Colonic mucosa (tissue), 4 donors: Measurements from ENCODE around the gene SAFB. TPM values are rescaled to one million over a fixed set of nuclear protein-coding genes. Genes with fewer than 3 reads are reported as not detected.

Experiments
- DNase-seq: peaks from one replicate; pipeline ENCODE4 v3.0.0-alpha.2; 2020
- H3K27ac ChIP-seq: fragments of 200-600 bp; one replicate; pipeline ENCODE4 v1.8.0; 2021
- H3K27me3 ChIP-seq: fragments of 200-600 bp; one replicate; pipeline ENCODE4 v1.8.0; 2021
- H3K36me3 ChIP-seq: fragments of 200-600 bp; one replicate; pipeline ENCODE4 v1.8.0; 2021
- H3K4me1 ChIP-seq: fragments of 200-600 bp; one replicate; pipeline ENCODE4 v1.8.0; 2021; ENCODE audit warnings: mild to moderate bottlenecking
- H3K4me3 ChIP-seq: fragments of 200-600 bp; one replicate; pipeline ENCODE4 v1.8.0; 2021
- H3K9ac ChIP-seq, 2 donors: one replicate each; pipeline ENCODE4 v1.7.0; 2013; ENCODE audit warnings: control low read depth in 2 of 2, low read depth in 2 of 2, low read length in 2 of 2
- H3K9me3 ChIP-seq: fragments of 200-600 bp; one replicate; pipeline ENCODE4 v1.8.0; 2021
- intact Hi-C: fragments of 100-400 bp; cut with DNase I; formaldehyde crosslinking; loops from one replicate; pipeline ENCODE4 v1.14.1; 2022
- total RNA-seq, 2 donors: library from RNA; stranded (reverse); fragmentation: NEBNext Ultra II Directional in 1 of 2; extraction: Animal tissue kit (Norgen Biotek cat#: 25700) in 1 of 2; gene quantifications; one replicate each; pipeline ENCODE4 v1.2.1, GENCODE V29; 2021
- TF ChIP-seq, protein P1 (sequence below): fragments of 200-600 bp; IDR thresholded peaks from one replicate; pipeline ENCODE4 v1.8.0; 2022; ENCODE audit warnings: antibody characterized with exemption, mild to moderate bottlenecking
- donor health status: healthy.
- donor health status: DM: no; HTN: no; CAD: no.
- donor health status: DM: no; HTN: no; CAD: no.

Gene SAFB
- total RNA-seq, 2 donors from 2014 or later, result 56.1 to 120 TPM

DNA sequence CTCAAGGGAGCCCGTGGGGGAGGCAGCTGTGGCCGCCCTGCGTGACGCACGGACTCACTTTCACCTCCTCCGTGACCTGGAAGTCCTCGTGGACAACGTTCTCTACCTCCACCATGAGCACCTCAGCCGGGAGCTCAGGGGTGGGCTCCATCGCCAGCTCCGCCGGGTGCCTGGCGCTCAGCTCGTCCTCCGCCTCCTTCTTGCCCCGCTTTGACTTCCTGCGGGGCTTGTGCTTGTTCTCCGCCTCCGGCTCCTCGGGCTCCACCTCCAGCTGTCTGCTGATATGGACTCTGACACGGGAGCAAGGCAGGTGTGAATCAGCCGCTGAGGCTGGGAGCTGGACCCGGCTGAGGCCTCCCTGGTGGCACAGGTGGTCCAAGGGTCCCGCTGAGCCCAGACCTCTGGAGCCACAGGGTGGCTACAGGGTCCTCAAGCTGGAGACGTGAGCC lies 88.9 kb downstream of the SAFB start:
- Histone ChIP-seq H3K36me3 (peaks cover 3% of the 10 kb centered on the region), H3K4me1 (no peaks in the 10 kb centered on the region), H3K9me3 (no peaks in the 10 kb centered on the region), H3K27ac (no peak overlapping the region), H3K27me3 (no peaks in the 10 kb centered on the region), H3K9ac (no peak overlapping the region), H3K4me3 (no peak overlapping the region)
- DNase-seq, result no peak
- TF ChIP-seq, protein P1, sequence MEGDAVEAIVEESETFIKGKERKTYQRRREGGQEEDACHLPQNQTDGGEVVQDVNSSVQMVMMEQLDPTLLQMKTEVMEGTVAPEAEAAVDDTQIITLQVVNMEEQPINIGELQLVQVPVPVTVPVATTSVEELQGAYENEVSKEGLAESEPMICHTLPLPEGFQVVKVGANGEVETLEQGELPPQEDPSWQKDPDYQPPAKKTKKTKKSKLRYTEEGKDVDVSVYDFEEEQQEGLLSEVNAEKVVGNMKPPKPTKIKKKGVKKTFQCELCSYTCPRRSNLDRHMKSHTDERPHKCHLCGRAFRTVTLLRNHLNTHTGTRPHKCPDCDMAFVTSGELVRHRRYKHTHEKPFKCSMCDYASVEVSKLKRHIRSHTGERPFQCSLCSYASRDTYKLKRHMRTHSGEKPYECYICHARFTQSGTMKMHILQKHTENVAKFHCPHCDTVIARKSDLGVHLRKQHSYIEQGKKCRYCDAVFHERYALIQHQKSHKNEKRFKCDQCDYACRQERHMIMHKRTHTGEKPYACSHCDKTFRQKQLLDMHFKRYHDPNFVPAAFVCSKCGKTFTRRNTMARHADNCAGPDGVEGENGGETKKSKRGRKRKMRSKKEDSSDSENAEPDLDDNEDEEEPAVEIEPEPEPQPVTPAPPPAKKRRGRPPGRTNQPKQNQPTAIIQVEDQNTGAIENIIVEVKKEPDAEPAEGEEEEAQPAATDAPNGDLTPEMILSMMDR, result no peak
- intact Hi-C loops, result no loop called here

DNA sequence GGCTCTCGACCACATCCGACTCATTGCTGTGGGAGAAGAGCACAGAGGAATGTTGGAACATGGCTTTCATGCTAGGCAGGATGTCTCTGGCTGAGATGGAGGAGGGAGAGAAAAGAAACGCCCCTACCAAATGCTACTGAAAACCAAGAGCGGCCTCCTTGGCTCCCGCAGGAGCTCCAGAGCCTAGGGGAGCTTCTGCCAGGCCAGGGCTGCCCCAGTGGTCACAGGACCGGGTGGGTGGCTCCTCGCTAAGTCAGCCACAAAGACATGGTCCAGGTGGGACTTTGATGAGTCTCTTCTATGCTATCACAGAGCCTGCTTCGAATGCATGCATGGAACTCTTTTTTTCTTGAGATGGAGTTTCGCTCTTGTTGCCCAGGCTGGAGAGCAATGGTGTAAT lies 90.3 kb downstream of the SAFB start:
- intact Hi-C loops, result no loop called here
- TF ChIP-seq, protein P1, result no peak
- Histone ChIP-seq H3K4me1 (peaks cover 4% of the 10 kb centered on the region), H3K9ac (no peak overlapping the region), H3K27ac (no peak overlapping the region), H3K36me3 (peaks cover 3% of the 10 kb centered on the region), H3K4me3 (no peak overlapping the region), H3K27me3 (no peaks in the 10 kb centered on the region), H3K9me3 (no peaks in the 10 kb centered on the region)
- DNase-seq, result no peak

DNA sequence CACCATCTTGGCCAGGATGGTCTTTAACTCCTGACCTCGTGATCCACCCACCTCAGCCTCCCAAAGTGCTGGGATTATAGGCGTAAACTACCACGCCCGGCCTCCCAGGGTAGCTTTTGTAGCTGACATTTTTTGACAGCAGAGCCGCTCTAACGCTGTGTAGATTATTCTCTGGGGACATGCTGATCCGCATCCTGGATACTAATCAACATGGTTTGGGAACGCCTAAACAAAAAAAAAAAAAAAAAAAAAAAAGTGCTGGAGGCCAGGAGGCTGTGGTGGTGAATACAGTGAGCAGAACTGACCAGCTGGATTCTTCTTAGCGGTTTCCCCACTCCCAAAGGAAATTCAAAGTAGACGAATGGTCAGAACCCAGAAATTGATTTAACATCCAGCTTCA lies 91.9 kb downstream of the SAFB start:
- H3K4me3 ChIP-seq, result no peak overlapping the region
- no peak overlapping the region for H3K9ac ChIP-seq
- H3K36me3 ChIP-seq, result peaks cover 3% of the 10 kb centered on the region
- intact Hi-C loops, result no loop called here
- no peaks in the 10 kb centered on the region for H3K27me3 ChIP-seq
- no peaks in the 10 kb centered on the region for H3K9me3 ChIP-seq
- no peak overlapping the region for H3K27ac ChIP-seq
- H3K4me1 ChIP-seq, result peaks cover 12% of the 10 kb centered on the region
- TF ChIP-seq, protein P1, result no peak
- no peak for DNase-seq

GRCh38 chr19:5717215-5717935 lies 94.5 kb downstream of the SAFB start:
- H3K27me3 ChIP-seq, result no peaks in the 10 kb centered on the region
- peaks cover 3% of the 10 kb centered on the region for H3K36me3 ChIP-seq
- TF ChIP-seq, protein P1, result no peak
- no peak overlapping the region for H3K4me3 ChIP-seq
- no peak overlapping the region for H3K9ac ChIP-seq
- intact Hi-C loops, result no loop called here
- H3K9me3 ChIP-seq, result no peaks in the 10 kb centered on the region
- H3K4me1 ChIP-seq, result peaks cover 12% of the 10 kb centered on the region
- no peak overlapping the region for H3K27ac ChIP-seq
- no peak for DNase-seq

Other genes starting within 250 kb of the SAFB start
- not detected for gene ZNRF4, start 167.7 kb upstream of the SAFB start, total RNA-seq
- 1 to 10 TPM; 2.2 to 4.4 TPM for gene TINCR, start 55.1 kb upstream of the SAFB start, total RNA-seq
- gene SAFB2, start 307 bp upstream of the SAFB start, total RNA-seq, result 100 to 1,000 TPM in 1 of 2 donors, 10 to 100 TPM in 1; 46.1 to 108 TPM
- gene MICOS13, start 57.4 kb downstream of the SAFB start, total RNA-seq, result 10 to 100 TPM; 56.0 to 88.0 TPM
- 1 to 10 TPM; 3.2 to 3.4 TPM for gene HSD11B1L, start 57.9 kb downstream of the SAFB start, total RNA-seq
- gene RPL36, start 67.2 kb downstream of the SAFB start, total RNA-seq, result 100 to 1,000 TPM; 844 to 976 TPM
- gene LONP1, start 97.1 kb downstream of the SAFB start, total RNA-seq, result 100 to 1,000 TPM in 1 of 2 donors, 10 to 100 TPM in 1; 64.3 to 133 TPM
- not detected for gene CATSPERD, start 97.6 kb downstream of the SAFB start, total RNA-seq
- 1 to 10 TPM; 1.4 to 5.7 TPM for gene PRR22, start 161.7 kb downstream of the SAFB start, total RNA-seq
- 10 to 100 TPM; 20.8 to 47.6 TPM for gene DUS3L, start 168.1 kb downstream of the SAFB start, total RNA-seq
- gene NRTN, start 182.0 kb downstream of the SAFB start, total RNA-seq, result 1 to 10 TPM; 1.8 to 2.9 TPM
- gene FUT6, start 216.6 kb downstream of the SAFB start, total RNA-seq, result 10 to 100 TPM; 48.9 to 89.4 TPM
- gene FUT3, start 228.4 kb downstream of the SAFB start, total RNA-seq, result 100 to 1,000 TPM; 260 to 272 TPM
- gene FUT5, start 247.5 kb downstream of the SAFB start, total RNA-seq, result under 1 TPM in 1 of 2 donors, not detected in 1; 0.24 TPM